Measurements from ENCODE around the gene ARSG. TPM values are rescaled to one million over a fixed set of nuclear protein-coding genes. Genes with fewer than 3 reads are reported as not detected.

The ARSG gene
- 2.4 and 3.0 TPM in 2 replicates for total RNA-seq

GRCh38 chr17:68290955-68291835 is at the start of gene ARSG, which contains the start of gene SLC16A6:
Gene ARSG, plus strand, starts transcription at chr17:68291495. Its CDS starts 15,999 bp downstream, at chr17:68307494.
Gene SLC16A6, minus strand, starts transcription at chr17:68291127. Its CDS starts 12,807 bp downstream, at chr17:68278320.

GRCh38 chr17:68247445-68248198 is 43.7 kb upstream of the ARSG start, which contains the start of gene AMZ2:
Gene AMZ2, plus strand, starts transcription at chr17:68248043. Its CDS starts 2,145 bp downstream, at chr17:68250188.

GRCh38 chr17:68457168-68457538 is 165.9 kb downstream of the ARSG start, which contains the start of gene WIPI1:
Gene WIPI1, minus strand, starts transcription at chr17:68457496. Its CDS starts 75 bp downstream, at chr17:68457421.

Other genes with a start within 250 kb of the ARSG start
- gene AMZ2, start 43.5 kb upstream of the ARSG start, total RNA-seq: 70.5 and 82.1 TPM in 2 replicates
- 3.1 and 10.6 TPM in 2 replicates for gene SLC16A6, start 368 bp upstream of the ARSG start, total RNA-seq
- gene WIPI1, start 166.0 kb downstream of the ARSG start, total RNA-seq: 95.3 and 186 TPM in 2 replicates
- gene PRKAR1A, start 220.9 kb downstream of the ARSG start, total RNA-seq: 461 and 491 TPM in 2 replicates

All from uterine smooth muscle cell (primary cell).